ENCODE measurements around the gene UACA. TPM values are rescaled to one million over a fixed set of nuclear protein-coding genes. Genes with fewer than 3 reads are reported as not detected.
"Not testable (repeated sequence)": the region's sequence is repeated elsewhere in the genome, so short reads cannot be mapped to it uniquely, and the experiment has no call there.

UACA gene
- total RNA-seq, 1 donor = 161 TPM

DNA sequence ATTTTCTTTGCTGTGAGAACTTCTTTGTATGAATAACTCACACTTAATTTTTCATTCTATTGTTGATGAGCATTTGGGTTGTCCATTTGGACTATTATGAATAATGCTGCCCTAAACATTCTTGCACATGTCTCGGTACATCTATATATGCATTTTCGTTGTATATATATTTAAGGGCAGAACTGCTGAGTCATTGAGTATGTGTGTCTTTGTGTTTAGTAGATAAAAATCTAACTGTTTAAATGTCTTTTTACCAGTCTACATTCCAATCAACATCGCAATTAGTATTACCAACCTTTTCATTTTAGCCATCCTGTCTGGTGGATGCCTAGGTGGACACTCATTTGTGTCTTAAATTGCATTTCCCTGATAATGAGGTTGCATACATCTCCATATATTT, 144.4 kb downstream of the UACA start:
- H3K27me3 ChIP-seq (ENCODE audit: insufficient read depth, low read length) = peaks cover 6% of the 10 kb centered on the region
- no peak overlapping the region for H3K4me3 ChIP-seq (ENCODE audit: insufficient read depth, low read length)
- TF ChIP-seq, protein P1, sequence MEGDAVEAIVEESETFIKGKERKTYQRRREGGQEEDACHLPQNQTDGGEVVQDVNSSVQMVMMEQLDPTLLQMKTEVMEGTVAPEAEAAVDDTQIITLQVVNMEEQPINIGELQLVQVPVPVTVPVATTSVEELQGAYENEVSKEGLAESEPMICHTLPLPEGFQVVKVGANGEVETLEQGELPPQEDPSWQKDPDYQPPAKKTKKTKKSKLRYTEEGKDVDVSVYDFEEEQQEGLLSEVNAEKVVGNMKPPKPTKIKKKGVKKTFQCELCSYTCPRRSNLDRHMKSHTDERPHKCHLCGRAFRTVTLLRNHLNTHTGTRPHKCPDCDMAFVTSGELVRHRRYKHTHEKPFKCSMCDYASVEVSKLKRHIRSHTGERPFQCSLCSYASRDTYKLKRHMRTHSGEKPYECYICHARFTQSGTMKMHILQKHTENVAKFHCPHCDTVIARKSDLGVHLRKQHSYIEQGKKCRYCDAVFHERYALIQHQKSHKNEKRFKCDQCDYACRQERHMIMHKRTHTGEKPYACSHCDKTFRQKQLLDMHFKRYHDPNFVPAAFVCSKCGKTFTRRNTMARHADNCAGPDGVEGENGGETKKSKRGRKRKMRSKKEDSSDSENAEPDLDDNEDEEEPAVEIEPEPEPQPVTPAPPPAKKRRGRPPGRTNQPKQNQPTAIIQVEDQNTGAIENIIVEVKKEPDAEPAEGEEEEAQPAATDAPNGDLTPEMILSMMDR (IDR thresholded peaks at IDR 0.05; ENCODE audit: extremely low read depth, low read depth, low read length) = no peak
- H3K9me3 ChIP-seq (ENCODE audit: low read depth, low read length) = no peaks in the 10 kb centered on the region
- H3K36me3 ChIP-seq (ENCODE audit: insufficient read depth, low read length) = no peaks in the 10 kb centered on the region
- H3K4me1 ChIP-seq (ENCODE audit: insufficient read depth, low read length) = no peaks in the 10 kb centered on the region
- DNase-seq (ENCODE audit: insufficient read length, low spot score, missing footprints) = no peak
- H3K4me2 ChIP-seq (ENCODE audit: insufficient read depth, low read length) = no peak overlapping the region
- no peak overlapping the region for H3K27ac ChIP-seq (ENCODE audit: low read depth, low read length)
- no peak overlapping the region for H2AFZ ChIP-seq (ENCODE audit: low read length)
- no peaks in the 10 kb centered on the region for H3K79me2 ChIP-seq (ENCODE audit: insufficient read depth, low read length)
- no peaks in the 10 kb centered on the region for H4K20me1 ChIP-seq (ENCODE audit: insufficient read depth, low read length)

DNA sequence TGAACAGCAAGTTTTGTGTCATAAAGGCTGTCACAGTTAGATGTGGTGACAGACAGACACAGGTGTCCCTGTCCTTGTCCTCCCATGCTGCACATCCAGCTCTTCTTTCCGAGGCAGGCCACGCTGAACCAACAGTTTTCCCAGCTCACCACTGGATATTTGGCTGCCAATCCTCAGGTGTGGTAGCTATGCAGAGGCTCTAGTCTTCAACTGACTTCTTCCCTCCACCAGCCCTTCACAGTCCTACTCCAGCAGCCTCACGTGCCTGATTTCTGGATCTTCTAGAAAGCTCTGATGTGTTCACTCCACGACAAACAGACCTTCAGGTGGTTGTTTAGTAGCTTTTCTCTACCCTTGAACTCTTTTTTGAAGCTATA, 145.5 kb downstream of the UACA start:
- Histone ChIP-seq H4K20me1 (ENCODE audit: insufficient read depth, low read length) (no peaks in the 10 kb centered on the region), H3K79me2 (ENCODE audit: insufficient read depth, low read length) (no peaks in the 10 kb centered on the region), H3K4me2 (ENCODE audit: insufficient read depth, low read length) (no peak overlapping the region), H3K9me3 (ENCODE audit: low read depth, low read length) (no peaks in the 10 kb centered on the region), H3K27me3 (ENCODE audit: insufficient read depth, low read length) (peaks cover 6% of the 10 kb centered on the region), H3K27ac (ENCODE audit: low read depth, low read length) (no peak overlapping the region), H3K4me3 (ENCODE audit: insufficient read depth, low read length) (no peak overlapping the region), H3K36me3 (ENCODE audit: insufficient read depth, low read length) (no peaks in the 10 kb centered on the region), H2AFZ (ENCODE audit: low read length) (no peak overlapping the region), H3K4me1 (ENCODE audit: insufficient read depth, low read length) (peaks cover 5% of the 10 kb centered on the region)
- no peak for DNase-seq (ENCODE audit: insufficient read length, low spot score, missing footprints)
- TF ChIP-seq, protein P1 (IDR thresholded peaks at IDR 0.05; ENCODE audit: extremely low read depth, low read depth, low read length) = no peak

DNA sequence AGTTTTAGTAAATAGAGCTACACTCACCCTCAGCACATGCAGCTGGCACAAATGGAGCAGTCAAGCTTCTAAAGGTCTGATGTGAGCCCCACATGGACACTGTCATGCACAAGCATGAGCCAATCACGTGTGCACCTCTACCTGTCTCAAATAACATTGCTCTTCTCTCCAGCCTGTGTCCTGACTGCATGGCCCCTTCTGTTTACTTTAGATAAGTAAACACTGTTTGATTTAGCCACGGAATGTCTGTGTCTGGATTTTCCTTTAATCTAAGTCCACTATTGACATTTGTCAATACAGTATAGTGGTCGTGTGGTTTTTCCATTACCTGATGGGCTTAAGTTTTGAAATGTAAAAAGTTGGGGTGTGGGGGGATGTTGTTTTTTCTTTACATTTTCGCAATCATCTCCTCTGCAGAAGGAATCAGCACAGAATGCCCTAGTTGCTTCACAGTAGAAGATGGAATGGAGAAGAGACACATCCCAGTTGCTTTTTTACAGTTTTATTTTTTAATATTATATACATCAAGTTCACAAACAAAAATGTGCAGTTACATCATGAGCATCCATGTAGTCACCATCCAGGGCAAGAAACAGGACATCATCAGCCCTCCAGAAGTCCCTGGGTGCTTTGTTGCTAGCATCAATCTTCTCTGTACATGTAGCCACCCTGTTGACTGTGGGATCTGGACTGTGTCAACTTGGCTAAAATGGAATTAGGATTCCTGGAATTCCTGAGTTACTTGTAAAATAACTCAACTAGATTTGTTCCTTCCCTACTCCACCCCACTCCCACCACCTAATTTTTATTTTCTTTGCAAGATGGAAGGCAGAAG, 146.1 kb downstream of the UACA start:
- H3K4me2 ChIP-seq (ENCODE audit: insufficient read depth, low read length) = no peak overlapping the region
- H3K4me1 ChIP-seq (ENCODE audit: insufficient read depth, low read length) = peaks cover 7% of the 10 kb centered on the region
- no peak overlapping the region for H2AFZ ChIP-seq (ENCODE audit: low read length)
- no peaks in the 10 kb centered on the region for H3K36me3 ChIP-seq (ENCODE audit: insufficient read depth, low read length)
- no peak for DNase-seq (ENCODE audit: insufficient read length, low spot score, missing footprints)
- H3K9me3 ChIP-seq (ENCODE audit: low read depth, low read length) = no peaks in the 10 kb centered on the region
- no peak overlapping the region for H3K4me3 ChIP-seq (ENCODE audit: insufficient read depth, low read length)
- H3K27ac ChIP-seq (ENCODE audit: low read depth, low read length) = no peak overlapping the region
- H4K20me1 ChIP-seq (ENCODE audit: insufficient read depth, low read length) = no peaks in the 10 kb centered on the region
- peaks cover 6% of the 10 kb centered on the region for H3K27me3 ChIP-seq (ENCODE audit: insufficient read depth, low read length)
- TF ChIP-seq, protein P1 (IDR thresholded peaks at IDR 0.05; ENCODE audit: extremely low read depth, low read depth, low read length) = no peak
- H3K79me2 ChIP-seq (ENCODE audit: insufficient read depth, low read length) = no peaks in the 10 kb centered on the region

DNA sequence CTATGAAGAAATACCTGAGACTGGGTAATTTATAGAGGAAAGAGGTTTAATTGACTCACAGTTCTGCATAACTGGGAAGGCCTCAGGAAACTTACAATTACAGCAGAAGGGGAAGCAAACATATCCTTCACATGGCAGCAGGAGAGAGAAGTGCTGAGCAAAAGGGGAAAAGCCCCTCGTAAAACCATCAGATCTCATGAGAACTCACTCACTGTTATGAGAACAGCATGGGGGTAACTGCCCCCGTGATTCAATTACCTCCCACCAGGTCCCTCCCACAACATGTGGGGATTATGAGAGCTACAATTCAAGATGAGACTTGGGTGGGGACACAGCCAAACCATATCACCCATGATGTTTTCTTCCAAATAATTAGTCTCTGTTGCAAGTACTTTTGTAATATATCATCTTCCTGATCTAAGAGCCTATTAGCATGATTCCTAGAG, 147.0 kb downstream of the UACA start:
- not testable (repeated sequence) for H3K4me2 ChIP-seq (ENCODE audit: insufficient read depth, low read length); H3K4me3 ChIP-seq (ENCODE audit: insufficient read depth, low read length); H4K20me1 ChIP-seq (ENCODE audit: insufficient read depth, low read length); H3K36me3 ChIP-seq (ENCODE audit: insufficient read depth, low read length); H2AFZ ChIP-seq (ENCODE audit: low read length); H3K79me2 ChIP-seq (ENCODE audit: insufficient read depth, low read length); H3K27me3 ChIP-seq (ENCODE audit: insufficient read depth, low read length); H3K9me3 ChIP-seq (ENCODE audit: low read depth, low read length); DNase-seq (ENCODE audit: insufficient read length, low spot score, missing footprints); H3K27ac ChIP-seq (ENCODE audit: low read depth, low read length); H3K4me1 ChIP-seq (ENCODE audit: insufficient read depth, low read length)
